GM13976 (cell line): ENCODE results near the gene RNF169.

Source experiments
- DNase-seq: peaks from one replicate; pipeline ENCODE4 v3.0.0; 2012; ENCODE audit warnings: low spot score
- in situ Hi-C: fragments of 300-500 bp; cut with MboI; formaldehyde crosslinking; loops from one replicate; pipeline ENCODE4 v1.12.0; 2022; ENCODE audit warnings: low sequenced_read_pairs, mixed read lengths, inconsistent platforms; ENCODE audit not compliant: unreplicated experiment
- TF ChIP-seq, protein P1 (sequence below): IDR thresholded peaks from 2 replicates; pipeline ENCODE4 v1.5.1; 2012; ENCODE audit warnings: borderline replicate concordance, mild to moderate bottlenecking; ENCODE audit not compliant: insufficient read depth; ENCODE audit errors: extremely low read depth, missing control alignments, control extremely low read depth

RNF169 gene

DNA sequence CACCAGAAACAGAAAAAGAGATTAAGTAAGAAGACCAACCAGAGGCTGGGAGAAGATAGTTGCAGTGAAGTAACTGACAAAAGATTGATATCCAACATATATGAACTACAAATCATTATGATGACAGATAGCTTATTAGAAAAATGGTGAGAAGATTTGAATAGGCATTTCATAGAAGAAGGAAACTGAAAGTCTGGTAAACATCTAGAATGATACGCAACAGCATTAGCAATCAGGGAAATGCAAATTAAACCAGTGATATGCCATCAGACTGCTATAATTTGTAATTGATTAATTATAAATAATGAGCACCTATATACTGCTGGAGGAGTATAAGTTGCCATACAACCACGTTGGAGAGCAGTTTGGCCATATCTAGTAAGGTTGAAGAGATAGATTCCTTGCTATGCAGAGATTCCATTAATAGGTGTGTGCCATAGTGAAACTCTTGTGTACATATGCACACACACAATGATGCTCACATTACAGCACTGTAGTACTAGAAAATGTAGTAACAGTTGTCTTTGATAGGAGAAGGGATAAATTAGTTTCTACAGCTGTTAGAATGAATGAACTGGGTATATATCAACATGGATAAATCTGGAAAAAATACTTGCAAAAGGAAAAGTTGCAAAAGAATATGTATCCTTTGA is 20.5 kb downstream of the RNF169 start:
- TF ChIP-seq, protein P1, sequence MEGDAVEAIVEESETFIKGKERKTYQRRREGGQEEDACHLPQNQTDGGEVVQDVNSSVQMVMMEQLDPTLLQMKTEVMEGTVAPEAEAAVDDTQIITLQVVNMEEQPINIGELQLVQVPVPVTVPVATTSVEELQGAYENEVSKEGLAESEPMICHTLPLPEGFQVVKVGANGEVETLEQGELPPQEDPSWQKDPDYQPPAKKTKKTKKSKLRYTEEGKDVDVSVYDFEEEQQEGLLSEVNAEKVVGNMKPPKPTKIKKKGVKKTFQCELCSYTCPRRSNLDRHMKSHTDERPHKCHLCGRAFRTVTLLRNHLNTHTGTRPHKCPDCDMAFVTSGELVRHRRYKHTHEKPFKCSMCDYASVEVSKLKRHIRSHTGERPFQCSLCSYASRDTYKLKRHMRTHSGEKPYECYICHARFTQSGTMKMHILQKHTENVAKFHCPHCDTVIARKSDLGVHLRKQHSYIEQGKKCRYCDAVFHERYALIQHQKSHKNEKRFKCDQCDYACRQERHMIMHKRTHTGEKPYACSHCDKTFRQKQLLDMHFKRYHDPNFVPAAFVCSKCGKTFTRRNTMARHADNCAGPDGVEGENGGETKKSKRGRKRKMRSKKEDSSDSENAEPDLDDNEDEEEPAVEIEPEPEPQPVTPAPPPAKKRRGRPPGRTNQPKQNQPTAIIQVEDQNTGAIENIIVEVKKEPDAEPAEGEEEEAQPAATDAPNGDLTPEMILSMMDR, result no peak
- DNase-seq, result no peak
- in situ Hi-C loops, result no loop called here

DNA sequence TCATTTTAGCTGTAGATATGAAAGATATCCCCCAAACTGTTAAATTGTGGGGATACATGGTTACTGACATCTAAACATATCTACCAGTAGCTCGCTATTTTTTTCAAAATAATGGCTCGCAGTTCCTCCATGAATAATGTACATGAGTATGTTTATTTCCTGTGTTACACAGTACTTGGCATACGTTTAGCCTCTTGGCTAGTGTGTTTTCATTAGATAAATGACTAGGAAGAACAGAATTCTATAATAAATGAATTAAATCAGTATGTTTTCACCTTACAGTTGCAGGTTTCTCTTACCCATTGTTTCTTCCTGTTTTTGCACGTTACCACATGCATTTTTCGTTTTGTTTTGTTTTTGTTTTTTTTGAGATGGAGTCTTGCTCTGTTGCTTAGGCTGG is 21.8 kb downstream of the RNF169 start:
- in situ Hi-C loops, result no loop called here
- TF ChIP-seq, protein P1, result no peak
- DNase-seq, result no peak

DNA sequence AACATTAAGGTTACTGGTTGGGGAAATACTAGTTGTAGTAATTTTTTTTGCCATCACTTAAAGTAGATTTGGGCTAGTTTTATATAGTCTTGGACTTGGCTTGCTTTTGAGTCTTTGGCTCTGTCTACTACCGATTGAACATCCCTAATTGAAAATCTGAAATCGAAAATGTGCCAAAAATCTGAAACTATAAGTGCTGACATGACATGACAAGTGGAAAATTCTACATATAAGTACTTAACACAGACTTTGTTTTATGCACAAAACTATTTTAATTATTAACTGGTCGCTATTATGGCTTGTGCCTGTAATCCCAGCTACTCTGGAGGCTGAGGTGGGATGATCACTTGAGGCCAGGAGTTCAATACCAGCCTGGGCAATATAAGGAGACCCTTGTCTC is 22.5 kb downstream of the RNF169 start:
- in situ Hi-C loops, result no loop called here
- TF ChIP-seq, protein P1, result no peak
- no peak for DNase-seq

DNA sequence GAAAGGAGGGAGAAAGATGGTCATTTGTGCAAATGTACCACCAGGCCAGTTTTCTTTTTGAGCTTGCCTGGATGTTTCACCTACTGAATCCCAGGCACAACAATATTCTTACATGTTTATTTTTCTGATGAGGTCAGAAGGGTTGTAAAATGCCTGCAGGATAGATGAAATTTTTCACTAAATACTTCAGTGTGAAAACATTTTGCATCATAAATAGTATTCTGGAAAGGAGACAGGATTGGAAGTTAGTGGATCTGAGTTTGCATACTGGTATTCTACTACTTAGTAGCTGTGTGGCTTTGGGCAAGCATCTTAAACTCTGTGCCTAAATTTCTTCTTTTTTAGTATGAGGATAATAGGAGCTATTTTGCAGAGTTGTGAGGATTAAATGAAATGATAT is 24.8 kb downstream of the RNF169 start:
- TF ChIP-seq, protein P1, result no peak
- in situ Hi-C loops, result no loop called here
- DNase-seq, result no peak

DNA sequence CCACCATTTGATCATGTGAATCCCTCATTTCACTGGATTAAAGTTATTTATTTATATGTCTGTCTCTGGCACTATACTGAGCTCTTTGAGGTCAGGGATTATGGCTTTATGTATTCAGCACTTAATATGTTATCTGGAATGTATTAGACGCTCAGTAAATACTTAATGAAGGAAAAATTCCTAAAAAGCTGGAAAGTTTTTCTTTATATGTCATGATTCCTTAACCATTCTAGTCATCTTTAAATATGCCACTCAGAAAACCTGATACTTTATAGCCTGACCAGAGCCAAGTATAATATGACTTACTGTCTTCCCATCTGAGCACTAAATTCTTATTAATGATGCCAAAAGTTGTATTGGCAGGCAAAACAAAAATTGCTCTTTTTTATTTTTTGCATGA is 27.1 kb downstream of the RNF169 start:
- no peak for DNase-seq
- in situ Hi-C loops, result no loop called here
- TF ChIP-seq, protein P1, result no peak

DNA sequence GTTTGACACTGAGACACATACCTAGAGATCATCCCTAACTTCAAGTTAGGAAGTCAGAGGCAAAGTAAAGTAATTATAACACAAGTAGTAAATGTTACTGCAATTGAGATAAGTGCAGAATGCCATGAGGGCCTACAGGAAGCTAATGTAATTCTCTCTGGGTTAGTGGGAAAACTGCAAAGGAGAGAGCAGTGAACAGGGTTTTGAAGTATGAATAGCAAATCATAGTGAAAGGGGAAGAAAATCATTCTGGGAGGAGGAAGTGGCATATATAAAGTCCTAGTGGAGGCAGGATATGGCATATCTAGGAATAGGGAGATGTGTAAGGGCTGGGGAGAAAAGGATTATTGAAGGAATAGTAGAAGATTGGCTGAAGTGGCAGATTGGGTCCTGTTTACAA is 27.9 kb downstream of the RNF169 start:
- in situ Hi-C loops, result no loop called here
- TF ChIP-seq, protein P1, result no peak
- DNase-seq, result no peak

DNA sequence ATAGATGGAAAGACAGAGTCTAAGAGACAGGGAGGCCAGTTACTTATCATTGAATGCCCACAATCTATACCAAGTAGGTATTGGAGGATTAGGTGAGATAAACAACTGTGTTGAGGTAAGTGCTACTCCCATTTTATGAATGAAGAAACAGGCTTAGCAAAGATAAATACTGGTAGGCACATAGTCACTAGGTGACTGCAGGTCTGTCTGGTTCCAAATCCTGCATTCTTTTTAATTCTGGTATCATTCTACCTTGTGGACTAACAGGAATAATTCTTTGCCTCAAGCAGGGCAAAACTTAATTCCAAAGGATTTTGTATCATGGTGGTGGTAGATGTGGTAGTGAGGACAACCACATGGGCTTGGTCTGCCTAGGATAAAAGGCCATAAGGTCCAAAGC is 28.4 kb downstream of the RNF169 start:
- TF ChIP-seq, protein P1, result no peak
- in situ Hi-C loops, result no loop called here
- no peak for DNase-seq
